ENCODE measurements around the gene FERD3L.
"Not testable (repeated sequence)": the region's sequence is repeated elsewhere in the genome, so short reads cannot be mapped to it uniquely, and the experiment has no call there.

Gene FERD3L, protein sequence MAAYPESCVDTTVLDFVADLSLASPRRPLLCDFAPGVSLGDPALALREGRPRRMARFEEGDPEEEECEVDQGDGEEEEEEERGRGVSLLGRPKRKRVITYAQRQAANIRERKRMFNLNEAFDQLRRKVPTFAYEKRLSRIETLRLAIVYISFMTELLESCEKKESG

DNA sequence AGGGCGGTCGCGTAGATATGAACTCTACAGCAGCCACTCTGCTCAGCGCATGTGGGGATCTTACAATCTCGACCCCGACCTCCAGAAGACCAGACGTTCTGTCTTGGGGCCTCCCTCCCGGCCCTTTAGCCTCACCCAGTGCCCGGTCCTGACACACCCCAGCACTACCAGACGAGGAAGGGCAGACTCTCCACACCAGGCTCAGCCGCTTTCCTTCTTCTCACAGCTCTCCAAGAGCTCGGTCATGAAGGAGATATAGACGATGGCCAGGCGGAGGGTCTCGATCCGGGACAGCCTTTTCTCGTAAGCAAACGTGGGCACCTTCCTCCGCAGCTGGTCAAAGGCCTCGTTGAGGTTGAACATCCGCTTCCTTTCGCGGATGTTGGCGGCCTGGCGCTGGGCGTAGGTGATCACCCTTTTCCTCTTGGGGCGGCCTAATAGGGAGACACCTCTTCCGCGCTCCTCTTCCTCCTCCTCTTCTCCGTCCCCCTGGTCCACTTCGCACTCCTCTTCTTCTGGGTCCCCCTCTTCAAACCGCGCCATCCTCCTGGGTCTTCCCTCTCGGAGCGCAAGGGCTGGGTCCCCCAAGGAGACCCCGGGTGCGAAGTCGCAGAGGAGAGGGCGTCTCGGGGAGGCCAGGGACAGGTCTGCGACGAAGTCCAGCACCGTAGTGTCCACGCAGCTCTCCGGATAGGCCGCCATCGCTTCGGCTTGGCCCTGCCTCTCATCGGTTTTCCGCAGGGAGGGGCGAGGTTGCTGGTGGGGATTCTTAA is at the start of gene FERD3L:
Gene FERD3L, minus strand, starts transcription at position 761 of the 773 bp plus-strand sequence. Its CDS starts 59 bp downstream, at position 702.
- no peaks in the 10 kb centered on the region for H3K36me3 ChIP-seq (ENCODE audit: control insufficient read depth, insufficient read depth, low read length)
- no peak within 1 kb of the TSS for H3K27ac ChIP-seq (ENCODE audit: low read depth, low read length)
- peaks cover 83% of the 10 kb centered on the region for H3K27me3 ChIP-seq (ENCODE audit: control insufficient read depth, insufficient read depth, low read length)
- H3K9me3 ChIP-seq (ENCODE audit: control insufficient read depth, insufficient read depth, low read depth, low read length) = no peaks in the 10 kb centered on the region
- H3K9ac ChIP-seq (ENCODE audit: low read length) = peak within 1 kb of the TSS; percentile 17
- H3K4me1 ChIP-seq (ENCODE audit: control insufficient read depth, insufficient read depth, low read length) = peaks cover 6% of the 10 kb centered on the region; the same call in 1 of the 2 replicates
- H3K4me3 ChIP-seq (ENCODE audit: low read depth, low read length) = peak within 1 kb of the TSS; percentile 65

DNA sequence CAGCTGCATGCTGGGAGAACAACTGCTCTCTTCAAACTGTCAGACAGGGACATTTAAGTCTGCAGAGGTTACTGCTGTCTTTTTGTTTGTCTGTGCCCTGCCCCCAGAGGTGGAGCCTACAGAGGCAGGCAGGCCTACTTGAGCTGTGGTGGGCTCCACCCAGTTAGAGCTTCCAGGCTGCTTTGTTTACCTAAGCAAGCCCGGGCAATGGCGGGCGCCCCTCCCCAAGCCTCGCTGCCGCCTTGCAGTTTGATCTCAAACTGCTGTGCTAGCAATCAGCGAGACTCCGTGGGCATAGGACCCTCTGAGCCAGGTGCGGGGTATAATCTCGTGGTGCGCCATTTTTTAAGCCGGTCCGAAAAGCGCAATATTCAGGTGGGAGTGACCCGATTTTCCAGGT is 49.2 kb upstream of the FERD3L start:
- H3K36me3 ChIP-seq (ENCODE audit: control insufficient read depth, insufficient read depth, low read length); H3K9me3 ChIP-seq (ENCODE audit: control insufficient read depth, insufficient read depth, low read depth, low read length); H3K4me1 ChIP-seq (ENCODE audit: control insufficient read depth, insufficient read depth, low read length); H3K27ac ChIP-seq (ENCODE audit: low read depth, low read length); H3K27me3 ChIP-seq (ENCODE audit: control insufficient read depth, insufficient read depth, low read length): not testable (repeated sequence)
- peak overlapping the region; percentile 53 for H3K9ac ChIP-seq (ENCODE audit: low read length)
- H3K4me3 ChIP-seq (ENCODE audit: low read depth, low read length) = peak overlapping the region; percentile 63

DNA sequence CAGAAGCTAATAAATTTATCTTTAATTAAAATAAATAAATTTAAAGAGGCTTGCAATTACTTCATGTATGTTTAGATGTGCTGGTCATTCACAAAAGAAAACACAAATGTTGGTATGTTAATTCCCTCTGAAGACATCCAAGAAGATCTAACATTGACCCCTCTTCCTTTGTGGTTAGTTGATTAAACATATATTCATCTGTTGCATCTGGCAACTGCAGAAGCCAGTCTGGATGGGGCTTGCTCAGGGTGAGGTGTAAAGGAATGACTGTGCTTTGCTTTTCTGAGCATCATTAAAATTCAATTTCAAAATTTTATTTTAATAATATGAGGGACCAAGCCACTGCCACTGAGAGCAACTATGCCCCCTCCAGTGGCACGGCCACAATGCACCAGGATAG is 36.4 kb upstream of the FERD3L start:
- Histone ChIP-seq H3K4me3 (ENCODE audit: low read depth, low read length) (no peak overlapping the region), H3K9me3 (ENCODE audit: control insufficient read depth, insufficient read depth, low read depth, low read length) (0 out of 2 replicates have a peak, but pooled peaks cover 4% of the 10 kb centered on the region), H3K4me1 (ENCODE audit: control insufficient read depth, insufficient read depth, low read length) (no peaks in the 10 kb centered on the region), H3K27ac (ENCODE audit: low read depth, low read length) (no peak overlapping the region), H3K36me3 (ENCODE audit: control insufficient read depth, insufficient read depth, low read length) (no peaks in the 10 kb centered on the region), H3K9ac (ENCODE audit: low read length) (no peak overlapping the region), H3K27me3 (ENCODE audit: control insufficient read depth, insufficient read depth, low read length) (no peaks in the 10 kb centered on the region)

DNA sequence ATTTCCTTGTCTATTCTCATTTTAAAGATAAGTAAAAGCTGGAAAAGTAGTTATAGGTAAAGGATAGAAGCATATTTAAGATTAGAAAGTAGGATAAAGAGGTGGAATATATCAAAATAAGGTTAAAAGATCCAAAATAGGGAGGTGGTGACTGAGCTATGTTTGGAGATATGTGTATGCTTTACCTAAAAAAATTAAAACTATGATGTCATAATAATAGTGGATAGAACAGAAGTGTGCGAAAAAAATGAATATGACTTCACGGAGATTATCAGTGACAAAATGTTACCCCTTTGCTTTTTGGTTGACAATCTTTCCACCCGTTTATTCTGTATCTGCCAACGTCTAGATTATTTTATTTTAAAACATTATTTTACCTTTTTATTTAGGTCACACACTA is 33.4 kb upstream of the FERD3L start:
- no peak overlapping the region for H3K27ac ChIP-seq (ENCODE audit: low read depth, low read length)
- H3K36me3 ChIP-seq (ENCODE audit: control insufficient read depth, insufficient read depth, low read length) = no peaks in the 10 kb centered on the region
- no peak overlapping the region for H3K9ac ChIP-seq (ENCODE audit: low read length)
- no peak overlapping the region for H3K4me3 ChIP-seq (ENCODE audit: low read depth, low read length)
- H3K4me1 ChIP-seq (ENCODE audit: control insufficient read depth, insufficient read depth, low read length) = peaks cover 11% of the 10 kb centered on the region; the same call in 1 of the 2 replicates
- H3K27me3 ChIP-seq (ENCODE audit: control insufficient read depth, insufficient read depth, low read length) = no peaks in the 10 kb centered on the region
- H3K9me3 ChIP-seq (ENCODE audit: control insufficient read depth, insufficient read depth, low read depth, low read length) = 0 out of 2 replicates have a peak, but pooled peaks cover under 1% of the 10 kb centered on the region

DNA sequence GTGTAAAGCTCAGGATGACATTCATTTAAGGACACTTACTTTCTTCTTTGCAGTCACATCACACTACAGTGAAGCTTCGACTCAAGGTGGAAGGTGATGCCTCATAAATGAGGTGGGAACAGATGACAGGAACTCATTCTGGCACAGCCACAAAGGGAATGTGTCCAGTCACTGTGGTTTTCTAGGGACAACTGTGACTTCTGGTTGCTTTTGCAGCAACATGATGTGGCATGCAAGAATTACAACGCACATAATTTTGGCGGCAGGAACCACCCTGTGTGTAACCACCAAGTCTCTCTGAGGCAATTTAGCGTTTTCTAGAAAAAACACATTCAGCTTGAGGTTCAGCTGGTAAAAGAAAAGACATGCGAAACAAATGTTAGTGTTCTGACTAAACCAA is 32.0 kb upstream of the FERD3L start:
- no peak overlapping the region for H3K9ac ChIP-seq (ENCODE audit: low read length)
- peaks cover 11% of the 10 kb centered on the region; the same call in 1 of the 2 replicates for H3K4me1 ChIP-seq (ENCODE audit: control insufficient read depth, insufficient read depth, low read length)
- H3K9me3 ChIP-seq (ENCODE audit: control insufficient read depth, insufficient read depth, low read depth, low read length) = no peaks in the 10 kb centered on the region
- H3K36me3 ChIP-seq (ENCODE audit: control insufficient read depth, insufficient read depth, low read length) = no peaks in the 10 kb centered on the region
- H3K27me3 ChIP-seq (ENCODE audit: control insufficient read depth, insufficient read depth, low read length) = no peaks in the 10 kb centered on the region
- H3K4me3 ChIP-seq (ENCODE audit: low read depth, low read length) = no peak overlapping the region
- H3K27ac ChIP-seq (ENCODE audit: low read depth, low read length) = no peak overlapping the region

DNA sequence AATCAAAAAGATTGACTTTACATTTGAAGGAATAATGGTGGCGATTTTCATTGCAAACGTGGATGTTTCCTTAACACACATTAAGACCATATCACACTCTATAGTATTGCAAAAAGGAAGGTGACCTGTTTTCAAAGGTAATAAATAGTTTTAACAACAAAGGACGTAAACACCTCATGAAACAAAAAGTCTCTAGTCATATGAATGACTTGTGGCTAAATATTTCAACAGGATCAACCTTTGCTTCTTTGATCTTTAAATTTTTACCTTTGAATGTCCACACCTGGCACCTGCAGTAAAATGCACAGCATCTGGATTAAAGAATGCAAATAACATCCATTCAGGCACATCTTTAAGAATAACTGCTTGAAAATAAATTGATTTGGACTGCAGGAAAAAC is 30.0 kb upstream of the FERD3L start:
- no peak overlapping the region for H3K4me3 ChIP-seq (ENCODE audit: low read depth, low read length)
- peaks cover 11% of the 10 kb centered on the region; the same call in 1 of the 2 replicates for H3K4me1 ChIP-seq (ENCODE audit: control insufficient read depth, insufficient read depth, low read length)
- no peak overlapping the region for H3K27ac ChIP-seq (ENCODE audit: low read depth, low read length)
- no peaks in the 10 kb centered on the region for H3K27me3 ChIP-seq (ENCODE audit: control insufficient read depth, insufficient read depth, low read length)
- no peaks in the 10 kb centered on the region for H3K36me3 ChIP-seq (ENCODE audit: control insufficient read depth, insufficient read depth, low read length)
- no peaks in the 10 kb centered on the region for H3K9me3 ChIP-seq (ENCODE audit: control insufficient read depth, insufficient read depth, low read depth, low read length)
- H3K9ac ChIP-seq (ENCODE audit: low read length) = no peak overlapping the region

DNA sequence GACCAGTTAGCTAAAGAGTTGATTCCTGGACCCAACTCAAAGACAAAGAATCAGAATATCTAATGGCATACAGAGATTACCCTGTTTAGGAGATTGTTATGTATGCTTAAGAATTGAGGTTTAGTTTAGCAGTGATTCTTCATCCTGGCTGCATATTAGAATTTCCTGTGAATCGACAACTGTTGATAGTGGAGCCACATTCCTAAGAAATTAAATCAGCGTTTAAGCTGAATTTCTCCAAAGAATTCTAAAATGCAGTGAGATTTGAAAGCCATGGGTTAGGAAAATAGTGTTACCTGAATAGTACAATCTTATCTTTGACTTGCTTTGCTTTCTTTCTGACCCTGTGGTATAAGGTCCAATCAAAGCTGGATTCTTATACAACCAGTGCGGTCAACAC is 16.4 kb upstream of the FERD3L start:
- Histone ChIP-seq H3K9ac (ENCODE audit: low read length) (no peak overlapping the region), H3K4me3 (ENCODE audit: low read depth, low read length) (no peak overlapping the region), H3K36me3 (ENCODE audit: control insufficient read depth, insufficient read depth, low read length) (no peaks in the 10 kb centered on the region), H3K27me3 (ENCODE audit: control insufficient read depth, insufficient read depth, low read length) (peaks cover 10% of the 10 kb centered on the region; the same call in 1 of the 2 replicates), H3K4me1 (ENCODE audit: control insufficient read depth, insufficient read depth, low read length) (no peaks in the 10 kb centered on the region), H3K9me3 (ENCODE audit: control insufficient read depth, insufficient read depth, low read depth, low read length) (no peaks in the 10 kb centered on the region), H3K27ac (ENCODE audit: low read depth, low read length) (no peak overlapping the region)

DNA sequence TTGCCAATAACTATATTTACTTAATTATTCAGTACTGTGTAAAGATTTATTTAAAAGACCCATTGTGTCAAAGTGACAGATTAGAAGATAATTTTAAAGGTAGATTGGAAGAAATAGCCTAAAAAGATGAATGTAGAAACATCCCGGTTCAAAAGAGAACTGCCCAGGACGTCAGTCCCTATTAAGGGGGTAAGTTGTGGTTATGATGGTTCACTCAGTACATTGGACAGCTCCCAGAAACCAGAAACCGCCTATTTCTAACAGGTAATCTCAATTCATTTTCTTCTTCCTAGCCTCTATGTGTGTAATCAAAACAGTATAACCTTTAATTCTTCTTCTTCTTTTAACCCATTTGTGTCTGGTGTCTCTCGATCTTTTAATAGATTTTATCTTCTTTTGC is 1.5 kb upstream of the FERD3L start:
- Histone ChIP-seq H3K4me1 (ENCODE audit: control insufficient read depth, insufficient read depth, low read length) (peaks cover 6% of the 10 kb centered on the region; the same call in 1 of the 2 replicates), H3K27me3 (ENCODE audit: control insufficient read depth, insufficient read depth, low read length) (peaks cover 65% of the 10 kb centered on the region), H3K9me3 (ENCODE audit: control insufficient read depth, insufficient read depth, low read depth, low read length) (no peaks in the 10 kb centered on the region), H3K9ac (ENCODE audit: low read length) (no peak overlapping the region), H3K27ac (ENCODE audit: low read depth, low read length) (no peak overlapping the region), H3K36me3 (ENCODE audit: control insufficient read depth, insufficient read depth, low read length) (no peaks in the 10 kb centered on the region), H3K4me3 (ENCODE audit: low read depth, low read length) (no peak overlapping the region)

DNA sequence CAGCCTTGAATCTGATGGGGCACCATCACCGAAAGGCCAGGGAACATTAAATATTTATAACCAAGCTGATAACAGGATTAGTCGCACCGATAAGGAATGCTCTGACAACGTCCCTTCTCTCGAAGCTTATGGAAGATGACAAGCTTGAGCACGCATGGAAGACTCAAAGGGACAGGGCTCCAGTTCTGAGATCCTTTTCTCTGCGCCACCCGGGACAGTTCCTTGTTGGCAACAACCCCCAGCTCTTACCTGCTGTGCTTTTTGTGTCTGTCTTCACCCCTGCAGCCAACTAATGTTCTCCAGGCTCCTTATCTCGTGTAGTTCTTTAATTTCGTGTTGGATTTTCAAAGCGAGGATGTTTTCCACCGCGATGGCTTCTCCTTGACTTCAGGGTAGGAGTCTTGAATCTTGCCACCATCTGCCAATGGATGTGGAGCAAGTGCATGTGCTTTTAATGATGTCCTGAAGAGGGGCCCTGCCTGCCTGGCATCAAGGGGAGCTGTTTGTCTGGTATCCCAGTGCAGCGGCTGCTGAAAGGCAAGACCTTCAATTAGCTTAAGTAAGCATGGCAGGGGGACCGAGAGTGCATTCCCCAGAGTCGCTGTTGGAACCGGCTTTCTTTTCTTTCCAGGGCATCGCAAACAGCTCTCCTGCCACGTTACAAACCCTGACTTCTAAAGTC is 354 bp upstream of the FERD3L start:
- Histone ChIP-seq H3K4me3 (ENCODE audit: low read depth, low read length) (peak overlapping the region; percentile 65), H3K9ac (ENCODE audit: low read length) (no peak overlapping the region), H3K36me3 (ENCODE audit: control insufficient read depth, insufficient read depth, low read length) (no peaks in the 10 kb centered on the region), H3K9me3 (ENCODE audit: control insufficient read depth, insufficient read depth, low read depth, low read length) (no peaks in the 10 kb centered on the region), H3K27me3 (ENCODE audit: control insufficient read depth, insufficient read depth, low read length) (peaks cover 76% of the 10 kb centered on the region), H3K27ac (ENCODE audit: low read depth, low read length) (no peak overlapping the region), H3K4me1 (ENCODE audit: control insufficient read depth, insufficient read depth, low read length) (peaks cover 6% of the 10 kb centered on the region; the same call in 1 of the 2 replicates)

DNA sequence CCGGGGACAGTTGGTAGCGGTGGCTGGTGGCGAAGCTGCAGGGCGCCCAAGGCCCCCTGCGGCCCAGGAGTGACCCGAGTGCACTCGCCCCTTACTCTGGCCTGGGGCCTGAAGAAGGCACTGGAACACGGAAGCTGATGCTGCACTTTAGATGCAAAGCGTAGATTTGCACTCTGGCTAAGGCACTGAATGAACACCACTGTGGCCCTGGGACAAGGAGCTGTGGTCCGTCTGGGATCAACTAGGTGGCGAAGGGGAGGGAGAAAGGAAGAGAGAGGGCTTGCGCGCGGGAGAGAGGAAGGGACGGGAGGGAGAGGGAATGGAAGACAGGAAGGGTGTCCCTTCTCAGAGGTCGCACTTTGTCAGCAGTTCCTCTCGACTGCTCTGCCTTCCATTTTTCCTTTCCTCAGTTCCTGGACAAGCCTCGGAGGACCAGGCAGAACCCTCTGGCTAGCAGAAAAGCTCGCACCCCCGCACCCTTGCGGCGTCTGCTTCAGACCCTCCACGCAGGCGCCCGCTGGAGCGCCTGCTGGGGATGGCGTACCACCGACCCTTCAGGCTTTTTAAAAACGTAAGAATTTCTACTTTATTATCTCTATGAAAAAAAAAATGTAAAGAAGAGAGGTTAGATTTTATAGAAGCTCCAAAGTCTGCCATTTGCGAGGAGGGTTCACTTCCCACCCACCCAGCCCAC is 1.2 kb downstream of the FERD3L start:
- peak overlapping the region; percentile 22 for H3K9ac ChIP-seq (ENCODE audit: low read length)
- H3K9me3 ChIP-seq (ENCODE audit: control insufficient read depth, insufficient read depth, low read depth, low read length) = no peaks in the 10 kb centered on the region
- H3K4me1 ChIP-seq (ENCODE audit: control insufficient read depth, insufficient read depth, low read length) = peaks cover 6% of the 10 kb centered on the region; the same call in 1 of the 2 replicates
- peak overlapping the region; percentile 65 for H3K4me3 ChIP-seq (ENCODE audit: low read depth, low read length)
- peaks cover 86% of the 10 kb centered on the region for H3K27me3 ChIP-seq (ENCODE audit: control insufficient read depth, insufficient read depth, low read length)
- H3K27ac ChIP-seq (ENCODE audit: low read depth, low read length) = no peak overlapping the region
- no peaks in the 10 kb centered on the region for H3K36me3 ChIP-seq (ENCODE audit: control insufficient read depth, insufficient read depth, low read length)

Data from HUES6 (cell line).